HG03457 (cell line): ENCODE measurements around the gene SMPD2.
"Not testable (repeated sequence)": the region's sequence is repeated elsewhere in the genome, so short reads cannot be mapped to it uniquely, and the experiment has no call there.

Source experiments
- ATAC-seq: cut with Tn5 transposase; IDR thresholded peaks from one replicate; pipeline ENCODE4 v1.9.1; 2021; ENCODE audit warnings: moderate number of reproducible peaks; ENCODE audit not compliant: unreplicated experiment

The SMPD2 gene

DNA sequence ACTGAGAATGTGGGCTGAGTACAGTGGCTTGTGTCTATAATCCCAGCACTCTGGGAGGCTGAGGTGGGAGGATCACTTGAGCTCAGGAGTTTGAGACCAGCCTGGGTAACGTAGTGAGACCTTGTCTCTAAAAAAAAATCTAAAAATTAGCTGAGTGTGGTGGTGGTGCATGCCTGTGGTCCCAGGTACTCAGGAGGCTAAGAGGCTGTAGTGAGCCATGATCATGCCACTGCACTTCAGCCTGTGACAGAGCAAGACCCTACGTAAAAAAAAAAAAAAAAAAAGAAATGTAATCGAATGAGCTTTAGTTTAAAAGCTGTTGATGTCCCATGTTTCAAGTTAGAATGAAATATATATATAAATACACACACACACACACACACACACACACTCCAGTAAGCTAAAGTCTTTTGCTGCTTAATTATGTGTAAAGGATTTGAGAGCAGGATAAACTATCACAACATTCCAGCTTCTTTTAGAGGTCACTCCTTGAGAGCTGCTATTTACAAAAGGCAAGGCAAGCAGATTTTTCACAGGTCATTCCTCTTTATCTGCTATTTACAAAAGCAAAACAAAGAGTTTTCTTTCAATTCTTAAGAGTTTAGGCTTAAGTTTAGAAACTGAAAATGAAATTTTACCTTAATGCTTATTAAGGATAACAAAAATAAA, 19.8 kb downstream of the SMPD2 start:
- ATAC-seq = no peak

DNA sequence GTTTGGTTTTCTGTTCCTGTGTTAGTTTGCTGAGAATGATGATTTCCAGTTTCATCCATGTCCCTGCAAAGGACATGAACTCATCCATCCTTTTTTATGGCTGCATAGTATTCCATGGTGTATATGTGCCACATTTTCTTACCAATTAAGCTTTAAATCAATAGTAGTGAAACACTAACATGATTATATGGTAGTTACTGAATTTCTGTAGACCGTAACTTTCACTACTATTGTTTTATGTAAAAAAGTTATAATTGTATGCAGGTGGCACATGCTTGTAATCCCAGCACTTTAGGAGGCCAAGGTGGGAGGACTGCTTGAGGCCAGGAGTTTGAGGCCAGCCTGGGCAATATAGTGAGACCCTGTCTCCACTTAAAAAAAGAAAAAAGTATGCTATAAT, 20.7 kb downstream of the SMPD2 start:
- not testable (repeated sequence) for ATAC-seq

DNA sequence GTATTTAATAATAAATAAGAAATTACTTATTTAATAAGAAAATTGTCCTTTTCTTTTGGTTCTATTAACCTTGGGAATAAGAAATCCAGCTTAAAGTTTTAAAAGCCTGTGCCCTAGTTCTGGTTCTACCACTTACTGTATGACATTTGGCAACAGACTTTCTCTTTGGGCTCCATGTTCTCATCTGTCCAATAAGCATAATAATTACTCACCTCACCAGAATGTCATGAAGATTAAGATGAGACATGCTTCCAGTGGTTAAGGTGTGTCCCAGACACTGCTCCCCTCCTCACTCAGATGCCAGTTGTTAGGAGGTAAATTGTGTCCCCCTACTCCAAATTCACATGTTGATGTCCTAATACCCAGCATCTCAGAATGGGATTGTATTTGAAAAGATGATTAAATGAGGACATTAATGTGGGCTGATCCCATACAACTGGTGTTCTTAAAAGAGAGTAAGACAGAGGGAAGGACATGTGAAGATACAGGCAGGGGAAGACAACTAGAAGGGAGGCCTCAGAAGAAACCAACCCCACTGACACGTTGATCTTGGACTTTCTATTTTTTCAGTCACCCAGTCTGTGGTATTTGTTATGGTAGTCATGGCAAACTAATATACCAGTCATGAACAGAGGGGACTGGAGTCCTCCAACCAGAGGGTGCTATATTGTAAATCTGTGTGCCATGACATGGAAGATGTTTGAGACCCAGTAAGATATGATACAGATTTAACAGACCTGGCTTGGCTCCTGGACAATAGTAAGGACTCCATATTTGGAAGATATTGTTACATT, 21.4 kb downstream of the SMPD2 start:
- ATAC-seq = no peak

DNA sequence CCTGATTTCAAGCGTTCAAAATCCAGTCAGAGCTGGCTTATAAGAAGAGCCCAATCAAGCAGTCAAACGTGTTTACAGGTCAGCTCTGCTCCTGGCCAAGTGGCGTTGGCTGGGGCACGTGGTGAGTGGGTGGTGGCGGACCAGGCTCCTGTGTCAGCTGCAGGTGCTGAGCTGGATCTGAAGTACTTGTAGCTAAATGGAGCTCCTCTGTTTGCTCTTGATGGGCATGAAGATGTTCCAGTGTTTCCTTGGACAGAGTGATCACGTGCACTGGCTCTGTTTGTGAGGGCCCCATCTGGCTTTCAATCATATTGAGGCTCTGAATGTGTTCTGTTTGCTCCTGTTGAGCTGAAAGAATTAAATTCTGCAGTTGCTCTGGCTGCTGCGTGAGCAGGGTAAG, 25.2 kb downstream of the SMPD2 start:
- ATAC-seq = no peak

DNA sequence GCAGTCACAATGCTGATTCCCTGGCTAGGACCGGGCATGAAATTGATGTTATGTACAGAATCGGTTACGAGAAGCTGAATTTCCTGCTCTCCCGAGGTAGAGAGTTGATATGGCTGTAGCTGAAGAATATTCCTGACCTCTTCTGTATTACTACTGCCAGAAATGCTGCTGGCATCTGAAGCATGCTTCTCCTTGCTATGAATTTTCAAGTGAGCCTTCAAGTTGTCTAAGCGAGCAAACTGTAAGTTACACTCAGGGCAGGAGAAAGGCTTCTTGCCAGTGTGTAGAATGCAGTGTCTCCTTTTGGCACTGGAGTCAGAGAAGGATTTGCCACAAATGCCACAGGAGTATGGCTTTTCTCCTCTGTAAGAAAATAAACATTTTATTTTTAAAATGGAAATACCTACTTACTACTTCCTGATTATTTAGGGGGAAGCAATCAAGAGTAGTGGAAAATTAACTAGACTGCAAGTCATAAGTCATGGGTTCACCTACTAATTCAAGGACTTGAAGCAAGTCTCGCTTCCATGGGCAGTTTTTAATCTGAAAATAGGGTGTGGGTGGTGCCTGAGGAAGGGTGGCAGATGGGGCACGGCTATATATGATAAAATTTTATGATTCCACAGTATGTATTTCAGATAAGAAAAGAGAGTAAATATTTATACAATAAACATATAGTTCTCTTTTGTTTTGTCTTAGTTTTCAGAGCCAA, 25.8 kb downstream of the SMPD2 start:
- ATAC-seq = no peak

DNA sequence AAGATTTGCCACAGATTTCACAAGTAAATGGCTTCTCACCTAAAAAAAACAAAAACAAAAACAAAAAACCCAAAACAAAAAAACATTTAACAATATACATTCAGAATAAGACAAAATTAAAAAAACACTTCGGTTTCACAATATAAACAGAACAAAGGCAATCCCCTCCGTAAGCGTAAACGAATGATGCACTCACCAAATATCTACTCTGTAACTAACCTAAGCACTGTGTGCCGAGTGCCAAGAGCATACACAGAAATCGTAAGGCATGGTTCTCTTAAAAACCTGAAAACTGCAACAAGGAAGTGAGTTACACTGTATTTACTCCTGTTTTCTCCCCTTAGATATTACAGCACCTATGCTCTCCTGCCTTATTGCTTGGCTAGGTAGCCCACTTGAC, 27.2 kb downstream of the SMPD2 start:
- no peak for ATAC-seq

DNA sequence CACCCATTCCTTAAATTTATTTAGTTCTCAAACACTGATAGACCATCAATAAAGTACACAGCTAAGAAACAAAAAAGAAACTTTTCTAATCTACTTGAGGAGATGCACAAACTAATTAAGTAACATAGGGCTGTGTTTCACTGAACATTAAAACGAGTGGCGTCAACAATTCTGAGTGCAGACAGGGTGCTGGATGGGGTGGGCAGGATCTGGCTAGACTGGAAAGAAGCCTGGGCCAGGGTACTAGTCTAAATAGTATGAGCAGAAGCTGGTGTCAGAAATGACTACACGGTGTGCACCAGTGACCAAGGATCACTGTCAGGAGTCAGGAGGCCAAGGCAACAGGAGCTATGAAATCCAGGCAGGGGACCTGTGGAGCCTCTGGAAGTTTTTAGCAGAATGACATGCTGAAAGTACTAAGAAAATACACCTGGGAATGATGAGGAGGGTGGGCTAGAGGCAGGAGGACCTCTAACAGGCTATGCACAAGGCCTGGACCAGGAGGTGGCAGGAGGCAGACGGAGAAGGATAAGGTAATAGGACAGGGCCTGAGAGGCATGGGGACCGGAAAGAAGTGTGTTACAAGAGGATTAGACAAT, 29.2 kb downstream of the SMPD2 start:
- no peak for ATAC-seq

DNA sequence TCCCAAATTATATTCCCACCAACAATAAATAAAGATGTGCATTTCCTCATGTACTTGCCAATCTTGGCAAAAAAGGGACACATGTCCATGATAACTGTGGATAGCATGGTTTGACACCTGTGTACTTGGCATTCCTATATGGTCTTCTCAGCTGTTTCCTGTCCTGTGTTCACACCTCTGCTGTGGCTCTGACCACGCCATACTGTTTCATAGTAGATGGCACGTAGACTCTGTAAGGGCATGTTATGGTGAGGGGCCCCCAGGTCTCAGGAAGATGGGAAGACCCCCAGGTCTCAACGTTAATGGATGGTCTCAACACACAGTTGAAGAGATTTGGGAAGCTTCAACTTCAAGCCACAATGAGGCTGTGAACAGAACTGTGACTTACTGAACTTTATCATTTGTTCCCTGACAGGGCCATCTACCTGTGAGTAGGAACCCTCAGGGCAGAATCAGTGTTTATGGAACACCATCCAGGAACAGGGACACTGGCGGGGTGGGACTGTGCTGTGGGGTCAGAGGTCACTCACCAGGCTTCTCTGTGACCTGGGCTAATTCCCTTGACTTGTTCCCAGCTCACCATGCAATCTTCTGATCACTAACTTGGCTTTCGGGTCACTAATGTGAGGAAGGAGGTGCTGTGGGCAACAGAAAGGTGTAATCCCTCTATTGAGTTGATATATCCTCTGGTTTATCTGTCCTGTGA, 30.7 kb downstream of the SMPD2 start:
- ATAC-seq = no peak

DNA sequence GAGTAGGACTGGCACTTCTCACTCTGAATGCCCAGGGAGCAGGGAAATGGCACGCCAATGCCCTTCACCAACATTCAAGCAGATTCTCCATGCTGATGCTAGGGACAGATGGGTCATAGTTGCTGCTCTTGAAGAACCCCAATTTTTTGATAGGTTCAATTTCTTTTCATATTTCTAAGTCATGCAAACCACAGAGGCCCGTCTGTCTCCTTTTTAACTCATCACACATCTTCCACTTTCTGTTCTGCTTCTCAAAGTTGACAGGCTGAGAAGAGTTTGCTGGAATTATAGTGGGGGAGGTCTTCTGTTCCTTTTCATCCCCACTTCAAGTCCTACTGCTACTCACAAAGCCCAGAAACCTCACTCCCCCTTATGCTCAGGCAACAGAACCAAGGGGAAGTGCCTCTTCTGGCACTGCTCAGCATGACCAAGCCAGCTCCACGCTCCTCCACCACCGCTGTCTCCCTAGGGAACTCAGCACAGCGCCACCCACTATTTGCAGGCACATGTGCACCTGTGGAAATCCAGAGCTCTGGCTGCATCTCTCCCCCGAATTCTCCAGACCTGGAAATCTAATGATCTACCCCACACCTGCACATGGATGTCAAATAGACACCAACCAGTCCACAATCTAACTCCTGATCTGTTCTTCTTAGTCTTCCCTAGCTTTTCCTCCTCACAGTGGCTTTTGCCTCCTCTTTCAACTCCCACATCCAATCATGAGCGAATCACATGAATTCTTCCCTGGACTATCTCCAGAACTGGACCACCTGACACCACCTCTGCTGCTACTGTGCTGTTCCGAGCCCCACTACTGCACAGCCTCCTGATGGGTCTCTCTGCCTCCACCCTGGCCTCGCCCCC, 31.8 kb downstream of the SMPD2 start:
- ATAC-seq = no peak

DNA sequence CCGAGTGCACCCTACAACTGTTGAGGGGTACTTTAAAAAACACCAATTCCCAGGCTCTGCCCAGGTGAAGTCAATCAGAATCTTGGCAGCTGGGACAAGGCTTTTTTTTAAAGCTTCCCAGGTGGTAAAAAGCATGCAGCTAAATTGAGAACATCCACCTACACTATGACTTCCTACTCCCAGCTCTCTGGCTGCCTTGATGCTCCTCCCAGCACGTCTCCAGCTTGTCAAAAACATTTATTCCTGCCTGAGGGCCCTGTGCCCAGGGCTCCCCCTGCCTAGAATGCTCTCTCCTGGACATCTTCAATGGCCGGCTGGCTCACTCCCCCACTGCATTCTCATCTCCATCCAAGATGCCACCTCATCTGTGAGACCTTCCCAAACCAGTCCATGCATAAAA, 32.6 kb downstream of the SMPD2 start:
- no peak for ATAC-seq

DNA sequence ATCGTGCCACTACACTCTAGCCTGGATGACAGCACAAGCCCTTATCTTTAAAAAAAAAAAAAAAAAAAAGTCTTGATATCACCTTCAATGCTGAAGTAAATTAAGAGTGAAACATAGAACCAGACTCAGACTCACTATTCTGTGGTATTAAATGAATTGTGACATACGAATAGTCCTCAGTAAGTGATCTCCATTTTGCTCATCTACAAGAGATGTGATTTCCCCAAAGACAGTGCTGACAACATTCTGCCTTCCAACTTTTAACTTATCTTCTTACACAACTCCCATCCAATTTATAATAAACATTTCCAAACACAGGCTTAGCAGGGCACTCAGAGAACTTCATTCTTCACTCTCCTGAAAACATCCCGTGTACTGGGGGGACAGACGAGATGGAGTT, 34.5 kb downstream of the SMPD2 start:
- no peak for ATAC-seq

DNA sequence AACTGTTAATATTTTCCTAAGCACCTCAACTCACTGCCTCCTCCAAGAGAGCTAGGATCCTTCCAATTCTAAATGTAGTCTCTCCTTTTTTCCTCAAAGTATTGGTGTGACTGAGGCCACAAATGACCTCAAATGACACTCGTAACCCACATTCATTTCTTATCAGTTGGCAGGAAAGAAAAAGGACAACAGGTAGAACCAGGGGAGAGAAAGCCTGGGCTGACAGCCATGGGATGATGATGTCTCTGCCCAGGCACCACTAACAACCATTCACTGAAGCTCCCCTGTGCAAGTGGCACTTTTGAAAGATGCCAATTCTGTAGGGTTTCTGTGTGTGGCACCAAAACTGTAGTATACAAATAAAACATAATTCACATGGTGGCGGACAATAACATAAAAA, 35.1 kb downstream of the SMPD2 start:
- ATAC-seq = no peak

DNA sequence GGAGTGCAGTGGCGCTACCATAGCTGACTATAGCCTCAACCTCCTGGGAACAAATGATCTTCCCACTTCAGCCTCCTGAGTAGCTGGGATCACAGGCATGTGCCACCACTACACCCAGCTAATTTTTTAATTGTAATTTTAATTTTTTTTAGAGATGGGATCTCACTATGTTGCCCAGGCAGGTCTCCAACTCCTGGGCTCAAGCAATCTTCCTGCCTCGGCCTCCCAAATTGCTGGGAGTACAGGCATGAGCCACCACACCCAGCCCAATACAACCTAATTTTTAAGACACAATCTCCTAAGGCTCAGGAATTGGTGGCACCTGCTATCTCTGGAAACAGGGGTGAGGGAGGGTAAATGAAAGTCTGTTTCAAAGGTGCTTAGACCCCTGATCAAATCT, 36.7 kb downstream of the SMPD2 start:
- no peak for ATAC-seq

DNA sequence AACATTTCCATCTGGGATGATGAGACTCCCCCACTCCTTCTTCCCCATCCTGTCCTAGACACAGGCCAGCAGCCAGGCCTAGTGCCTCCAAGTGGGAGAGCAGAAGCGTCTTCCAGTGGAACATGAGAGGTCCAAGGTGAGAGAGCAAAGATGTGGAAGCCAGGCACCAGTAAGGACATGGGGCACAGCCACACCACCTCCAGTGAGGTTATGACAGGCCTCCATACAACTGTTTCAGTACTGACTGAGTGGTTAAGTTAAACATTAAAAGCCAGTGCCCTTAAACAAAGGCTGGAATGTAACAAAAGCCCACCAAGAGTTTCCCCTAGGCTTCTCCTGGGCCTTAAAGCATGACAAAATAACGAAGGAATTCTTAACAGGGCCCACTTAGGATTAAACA, 37.2 kb downstream of the SMPD2 start:
- peak; percentile 44 for ATAC-seq

DNA sequence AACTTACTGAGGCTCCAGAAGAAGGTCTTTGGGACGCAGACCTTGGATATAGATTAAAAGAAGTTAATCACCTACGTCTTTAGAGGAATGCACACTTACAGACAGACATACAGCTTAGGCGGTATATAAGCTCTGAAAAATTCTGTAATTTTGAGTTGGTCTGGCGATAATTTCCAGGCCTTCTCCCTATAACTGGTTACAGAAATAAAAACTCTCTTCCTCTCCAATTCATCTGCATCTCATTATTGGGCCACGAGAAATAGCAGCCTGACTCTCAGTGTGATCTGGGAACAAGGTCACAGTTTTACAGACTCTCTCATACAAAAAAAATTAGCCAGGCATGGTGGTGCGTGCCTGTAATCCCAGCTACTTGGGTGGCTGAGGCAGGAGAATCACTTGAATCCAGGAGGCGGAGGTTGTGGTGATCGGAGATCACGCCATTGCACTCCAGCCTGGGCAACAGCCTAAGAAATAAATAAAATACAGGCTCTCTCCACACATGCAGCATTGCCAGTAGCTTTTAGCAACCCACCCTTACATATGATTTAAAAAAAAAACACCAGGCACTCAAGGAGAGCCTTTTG, 37.8 kb downstream of the SMPD2 start:
- no peak for ATAC-seq

DNA sequence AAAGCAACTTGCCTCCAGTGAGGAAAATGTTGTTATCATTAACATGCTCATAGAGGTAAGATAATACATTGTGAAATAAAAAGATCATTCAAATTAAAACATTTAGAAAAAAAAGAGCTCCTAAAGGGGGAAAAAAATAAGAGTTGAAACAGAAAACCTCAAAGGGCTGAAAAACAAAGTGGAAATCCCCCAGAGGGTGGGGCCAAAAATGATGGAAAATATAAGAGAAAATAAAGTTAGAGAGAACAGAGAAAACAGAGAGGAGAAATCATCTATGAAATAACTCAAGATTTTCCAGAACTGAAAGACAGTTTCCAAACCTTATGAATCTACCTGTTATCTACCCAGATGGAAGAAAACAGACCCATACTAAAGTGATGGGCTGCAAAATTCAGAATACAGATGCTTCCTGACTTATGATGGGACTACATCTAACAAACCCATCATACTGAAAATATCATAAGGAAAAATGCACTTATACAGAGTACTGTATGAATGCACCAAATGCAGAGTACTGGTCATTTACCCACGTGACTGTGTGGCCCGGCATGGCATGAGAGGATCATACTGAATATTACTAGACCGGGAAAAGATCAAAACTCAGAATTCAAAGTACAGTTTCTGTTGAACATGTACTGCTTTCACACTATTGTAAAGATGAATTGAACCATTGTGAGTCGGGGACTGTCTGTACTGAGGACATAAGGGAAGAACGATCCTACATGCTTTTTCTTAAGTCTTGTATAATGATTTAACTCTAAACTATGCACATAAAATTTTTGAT, 38.5 kb downstream of the SMPD2 start:
- ATAC-seq = no peak

DNA sequence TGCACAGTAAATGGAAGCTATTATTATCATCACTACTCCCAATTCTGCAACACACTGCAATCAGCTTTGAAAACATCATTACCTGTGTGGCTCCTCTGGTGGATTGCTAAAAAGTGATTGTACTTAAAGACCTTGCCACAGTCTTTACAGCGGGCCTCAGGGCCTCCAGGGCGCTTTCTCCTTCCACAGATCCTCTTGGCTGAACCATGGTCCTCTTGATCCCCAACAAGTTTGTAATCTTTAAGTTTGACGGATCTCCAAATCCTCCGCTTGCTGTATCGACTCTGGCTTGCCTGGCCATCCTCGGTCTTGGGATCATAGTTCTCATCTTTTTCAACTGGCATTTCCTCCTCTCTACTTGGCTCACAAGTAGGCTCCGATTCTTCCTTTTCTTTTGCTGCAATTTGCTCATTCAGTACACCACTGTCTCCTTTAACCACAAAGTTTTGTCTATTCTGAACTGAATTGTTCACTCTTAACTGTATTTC, 40.5 kb downstream of the SMPD2 start:
- ATAC-seq = no peak

DNA sequence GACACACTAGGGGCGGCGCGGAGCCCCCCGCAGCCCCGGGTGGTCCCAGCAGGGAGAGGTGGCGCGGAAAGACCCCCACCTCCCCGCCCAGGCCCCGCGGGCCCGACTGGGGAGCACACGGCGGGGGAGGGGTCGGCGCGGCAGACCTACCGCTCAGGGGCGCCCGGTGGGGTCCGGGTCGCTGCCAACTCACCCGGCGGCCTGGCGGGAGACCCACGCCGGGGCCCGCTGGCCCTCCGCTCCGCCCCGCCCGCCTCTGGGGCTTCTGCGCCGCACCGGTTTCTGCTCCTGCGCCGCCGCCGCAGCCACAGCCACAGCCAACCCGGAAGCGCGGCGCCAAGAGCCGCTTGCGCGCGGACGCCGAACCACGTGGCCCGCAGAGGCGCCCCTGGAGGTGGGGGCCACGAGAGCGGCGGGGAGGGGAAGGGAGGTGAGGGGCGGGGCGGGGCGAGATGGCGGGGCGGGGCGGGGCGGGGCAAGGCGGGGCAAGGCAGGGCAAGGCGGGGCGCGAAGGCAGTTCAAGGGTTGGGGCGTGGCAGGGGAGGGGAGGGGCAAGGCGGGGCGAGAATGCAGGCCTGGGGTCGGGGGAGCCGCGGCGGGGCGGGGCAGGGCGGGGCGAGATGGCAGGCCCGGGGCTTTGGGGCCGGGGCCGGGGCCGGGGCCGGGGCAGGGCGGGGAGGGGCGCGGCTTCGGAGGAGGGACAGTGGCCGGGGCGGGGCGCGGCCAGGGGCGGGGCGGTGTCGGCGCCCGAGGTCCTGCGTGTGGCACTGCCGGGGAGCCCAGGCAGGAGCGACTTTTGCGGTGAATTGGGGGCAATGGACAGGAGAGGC, 42.6 kb downstream of the SMPD2 start, which contains the start of gene ZBTB24:
ZBTB24 (minus strand) TSS at position 315 of the 830 bp plus-strand sequence. CDS start 1,193 bp downstream, outside the sequence.
- ATAC-seq = peak; percentile 75
